ENCODE measurements around the gene UNC5C. TPM values are rescaled to one million over a fixed set of nuclear protein-coding genes. Genes with fewer than 3 reads are reported as not detected.

UNC5C gene
- total and polyA plus RNA-seq, 2 of the 4 experiments (the other 2 are of a cell fraction), result under 0.01 TPM

- DNase-seq, result no peak
- H3K23ac ChIP-seq (ENCODE audit: low read depth, low read length), result no peak overlapping the region
- 0% methylated on average over 1 of the region's 8 CpGs; no CpG with 5 or more reads in 1 of the 2 experiments for WGBS, 2 experiments (ENCODE audit: extremely low coverage in 2 of 2, insufficient read length in 1 of 2)
- no peaks in the 10 kb centered on the region for H3K4me1 ChIP-seq (ENCODE audit: control insufficient read depth, insufficient read depth, low read length)
- H2AK9ac ChIP-seq (replicated peaks; ENCODE audit: low read depth, low read length, poor library complexity), result no peak overlapping the region
- no peaks in the 10 kb centered on the region for H3K36me3 ChIP-seq (ENCODE audit: control insufficient read depth, insufficient read depth, low read length)
- peaks cover 25% of the 10 kb centered on the region for H3K27me3 ChIP-seq (ENCODE audit: control insufficient read depth, insufficient read depth, low read length)
- no peak overlapping the region for H4K91ac ChIP-seq (ENCODE audit: insufficient read depth, low read depth, low read length)
- ChIA-PET POLR2A (ENCODE audit: unreplicated experiment) (no interaction called here), CTCF (interaction anchor here (1.2 kb wide), 1 partner anchor 9 kb away, joined by 4 read pairs; no protein-coding TSS in a partner anchor)
- H3K56ac ChIP-seq (ENCODE audit: extremely low read depth, insufficient read depth, low read length), result no peak overlapping the region
- no peak overlapping the region for H2AK5ac ChIP-seq (ENCODE audit: low read depth, low read length)
- no peak overlapping the region for H3K14ac ChIP-seq (replicated peaks; ENCODE audit: low read depth, low read length)
- H3K27ac ChIP-seq (ENCODE audit: insufficient read depth, low read length), result no peak overlapping the region
- H3K4me2 ChIP-seq (ENCODE audit: low read depth, low read length), result no peak overlapping the region
- H3K9me3 ChIP-seq (ENCODE audit: control insufficient read depth, insufficient read depth, low read length), result no peaks in the 10 kb centered on the region
- no peak overlapping the region for H4K8ac ChIP-seq (ENCODE audit: low read depth in 2 of 2, low read length in 2 of 2)
- no peak overlapping the region for H2BK15ac ChIP-seq (ENCODE audit: low read depth, low read length)
- intact Hi-C loops (cut with micrococcal nuclease), result no loop called here
- H3K79me1 ChIP-seq (ENCODE audit: low read depth in 1 of 2, low read length in 2 of 2), result no peaks in the 10 kb centered on the region
- no peak overlapping the region for H3K18ac ChIP-seq (ENCODE audit: low read depth, low read length)
- H3K4me3 ChIP-seq (ENCODE audit: insufficient read depth, low read depth, low read length), result no peak overlapping the region
- no peak overlapping the region for H3K4ac ChIP-seq (ENCODE audit: low read depth, low read length)
- no peak overlapping the region for H4K5ac ChIP-seq (ENCODE audit: low read depth, low read length)
- no peak for ATAC-seq (ENCODE audit: low read depth)
- dilution Hi-C loops (cut with HindIII; ENCODE audit: low sequenced_read_pairs, unreplicated experiment), result no loop called here
- H2BK120ac ChIP-seq (ENCODE audit: low read depth, low read length), result no peak overlapping the region
- no peak overlapping the region for H2BK5ac ChIP-seq (ENCODE audit: low read depth, low read length, poor library complexity, severe bottlenecking)
- no peak overlapping the region for H2AFZ ChIP-seq (replicated peaks; ENCODE audit: low read length, poor library complexity)
- H2BK20ac ChIP-seq (ENCODE audit: low read depth, low read length), result no peak overlapping the region
- no peak overlapping the region for H3K9ac ChIP-seq (ENCODE audit: low read depth, low read length)
- in situ Hi-C loops (cut with MboI; ENCODE audit: low sequenced_read_pairs), result no loop called here
- no TSS peak for BruUV-seq (replicated peaks)
- H3K9me1 ChIP-seq (ENCODE audit: insufficient read depth, low read length), result no peaks in the 10 kb centered on the region
- H4K20me1 ChIP-seq (ENCODE audit: insufficient read depth, low read length), result no peaks in the 10 kb centered on the region
- TF ChIP-seq USF2 (IDR thresholded peaks at IDR 0.05; ENCODE audit: low read depth, low read length), result no peak
- TF ChIP-seq NFE2L2 (IDR thresholded peaks at IDR 0.05; ENCODE audit: low read depth, low read length), result no peak
- TF ChIP-seq BHLHE40 (IDR thresholded peaks at IDR 0.05; ENCODE audit: low read depth, low read length), result no peak
- TF ChIP-seq RFX5 (IDR thresholded peaks at IDR 0.05; ENCODE audit: low read depth, low read length), result no peak
- TF ChIP-seq FOS (IDR thresholded peaks at IDR 0.05; ENCODE audit: low read depth, low read length), result no peak
- no peak for TF ChIP-seq CTCF (conservative IDR thresholded peaks at IDR 0.05; ENCODE audit: low read depth, low read length)
- no peak for TF ChIP-seq POLR2A (IDR thresholded peaks at IDR 0.05; ENCODE audit: low read depth, low read length)
- no peak for TF ChIP-seq RAD21 (IDR thresholded peaks at IDR 0.05; ENCODE audit: low read length)
- TF ChIP-seq SMC3 (IDR thresholded peaks at IDR 0.05; ENCODE audit: low read depth, low read length), result no peak
- no peak for TF ChIP-seq CEBPB (IDR thresholded peaks at IDR 0.05; ENCODE audit: low read depth, low read length)
- no peak for TF ChIP-seq MAFK (IDR thresholded peaks at IDR 0.05; ENCODE audit: low read depth, low read length)
- TF ChIP-seq MAZ (IDR thresholded peaks at IDR 0.05; ENCODE audit: borderline replicate concordance, low read depth, low read length), result no peak
- no peak for TF ChIP-seq RCOR1 (IDR thresholded peaks at IDR 0.05; ENCODE audit: insufficient replicate concordance, low read length)
- TF ChIP-seq MXI1 (IDR thresholded peaks at IDR 0.05; ENCODE audit: borderline replicate concordance, low read depth, low read length), result no peak
- no peak for TF ChIP-seq CHD1 (IDR thresholded peaks at IDR 0.05; ENCODE audit: low read depth, low read length)
Measured at GRCh38 chr4:95544113-95545103, 4.4 kb downstream of the UNC5C start.
